Stimulated activated CD4-positive, alpha-beta T cell treated with anti-CD3 and anti-CD28 coated beads, Interleukin-4, amount 100 ng/mL, for 24 hours (primary cell): ENCODE results near the gene TRDMT1.

Source experiments
- DNase-seq: peaks from one replicate; pipeline ENCODE4 v3.0.0-alpha.2; 2020

TRDMT1 gene

GRCh38 chr10:17200912-17201793 lies at the start of gene TRDMT1:
Gene TRDMT1, minus strand, starts transcription at chr10:17201672. Its CDS starts 38 bp downstream, at chr10:17201634.
- DNase-seq, result peak; percentile 80

- no peak for DNase-seq
Observed at GRCh38 chr10:17250736-17251135, 49.3 kb upstream of the TRDMT1 start.

GRCh38 chr10:17249820-17250219 lies 48.3 kb upstream of the TRDMT1 start:
- DNase-seq, result no peak

GRCh38 chr10:17248964-17249363 lies 47.5 kb upstream of the TRDMT1 start:
- DNase-seq, result no peak

- no peak for DNase-seq
Observed at GRCh38 chr10:17247210-17247609, 45.7 kb upstream of the TRDMT1 start.

- no peak for DNase-seq
Observed at GRCh38 chr10:17244700-17245365, 43.4 kb upstream of the TRDMT1 start.

- no peak for DNase-seq
Observed at GRCh38 chr10:17241611-17242333, 40.3 kb upstream of the TRDMT1 start.

GRCh38 chr10:17240616-17241015 lies 39.1 kb upstream of the TRDMT1 start:
- DNase-seq, result no peak

- no peak for DNase-seq
Observed at GRCh38 chr10:17240096-17240495, 38.6 kb upstream of the TRDMT1 start.

- DNase-seq, result no peak
Observed at GRCh38 chr10:17239345-17240085, 38.0 kb upstream of the TRDMT1 start.

GRCh38 chr10:17238445-17239291 lies 37.2 kb upstream of the TRDMT1 start:
- DNase-seq, result no peak

- DNase-seq, result no peak
Observed at GRCh38 chr10:17237915-17238444, 36.5 kb upstream of the TRDMT1 start.

- DNase-seq, result no peak
Observed at GRCh38 chr10:17237149-17237527, 35.7 kb upstream of the TRDMT1 start.

- DNase-seq, result no peak
Observed at GRCh38 chr10:17236468-17237148, 35.1 kb upstream of the TRDMT1 start.

GRCh38 chr10:17235136-17235535 lies 33.7 kb upstream of the TRDMT1 start:
- no peak for DNase-seq

GRCh38 chr10:17234431-17234945 lies 33.0 kb upstream of the TRDMT1 start:
- no peak for DNase-seq

GRCh38 chr10:17233286-17233991 lies 32.0 kb upstream of the TRDMT1 start:
- DNase-seq, result no peak

GRCh38 chr10:17232276-17232960 lies 30.9 kb upstream of the TRDMT1 start:
- no peak for DNase-seq

- DNase-seq, result no peak
Observed at GRCh38 chr10:17231788-17232187, 30.3 kb upstream of the TRDMT1 start.
